ENCODE results near the gene VWA2. TPM values are rescaled to one million over a fixed set of nuclear protein-coding genes. Genes with fewer than 3 reads are reported as not detected.
"Not testable (repeated sequence)": the region's sequence is repeated elsewhere in the genome, so short reads cannot be mapped to it uniquely, and the experiment has no call there.

VWA2 gene
- total RNA-seq, 2 experiments from 2014 or later = not detected

DNA sequence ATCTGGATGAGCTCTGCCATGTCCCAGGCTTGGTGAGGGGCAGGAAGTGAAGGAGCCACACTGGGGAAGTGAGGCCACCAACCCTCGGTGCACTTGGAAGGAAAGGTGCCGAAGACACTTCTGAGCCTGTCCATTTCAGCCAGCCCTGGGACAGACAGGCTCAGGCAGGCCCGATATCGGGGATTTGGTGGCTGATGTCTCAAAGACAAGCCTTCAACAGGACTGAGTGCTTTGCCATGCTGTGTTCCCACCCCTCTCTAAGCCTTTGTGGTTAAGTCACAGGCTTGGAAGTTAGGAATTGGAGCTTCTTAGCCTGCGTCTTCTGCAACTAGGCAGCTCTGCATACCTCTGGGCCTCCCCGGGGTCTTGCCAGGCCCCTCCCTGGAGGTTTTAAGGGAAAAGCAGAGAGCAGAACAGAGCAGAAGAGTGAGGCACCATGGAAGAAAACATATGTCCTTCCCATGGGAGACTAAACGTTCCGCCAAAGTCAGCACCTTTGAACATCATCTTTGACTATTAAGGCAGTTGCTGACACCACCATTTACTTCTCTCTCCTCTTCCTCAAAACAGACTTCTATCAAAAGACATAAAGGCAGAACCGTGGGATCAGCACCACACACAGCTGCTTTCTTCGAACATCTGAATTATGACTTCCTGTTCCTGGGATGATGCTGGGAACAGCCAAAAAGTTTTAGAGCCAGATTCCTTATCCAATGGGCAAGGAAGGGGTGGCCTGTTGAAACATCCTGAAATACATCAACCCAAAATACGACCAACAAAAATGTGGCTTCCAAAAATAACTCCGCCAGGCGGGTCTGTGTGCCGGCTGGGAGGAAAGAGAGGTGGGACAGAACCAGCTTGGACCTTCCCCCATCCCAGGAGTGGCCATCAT lies 93.5 kb downstream of the VWA2 start:
- DNase-seq (no peak), ATAC-seq (ENCODE audit: poor library complexity) (no peak)
- Mint-ChIP-seq H3K4me1 (ENCODE audit: low read depth) (no peaks in the 10 kb centered on the region), H3K27ac (no peak overlapping the region), H3K36me3 (ENCODE audit: low read depth) (no peaks in the 10 kb centered on the region), H3K27me3 (no peaks in the 10 kb centered on the region), H3K4me3 (no peak overlapping the region), H3K9me3 (no peaks in the 10 kb centered on the region)
- H3K27me3 ChIP-seq (ENCODE audit: control insufficient read depth in 1 of 2, insufficient read depth in 2 of 2, low read length in 2 of 2) = no peaks in the 10 kb centered on the region
- H3K4me1 ChIP-seq (ENCODE audit: insufficient read depth, low read length) = no peaks in the 10 kb centered on the region
- TF ChIP-seq, protein P1, sequence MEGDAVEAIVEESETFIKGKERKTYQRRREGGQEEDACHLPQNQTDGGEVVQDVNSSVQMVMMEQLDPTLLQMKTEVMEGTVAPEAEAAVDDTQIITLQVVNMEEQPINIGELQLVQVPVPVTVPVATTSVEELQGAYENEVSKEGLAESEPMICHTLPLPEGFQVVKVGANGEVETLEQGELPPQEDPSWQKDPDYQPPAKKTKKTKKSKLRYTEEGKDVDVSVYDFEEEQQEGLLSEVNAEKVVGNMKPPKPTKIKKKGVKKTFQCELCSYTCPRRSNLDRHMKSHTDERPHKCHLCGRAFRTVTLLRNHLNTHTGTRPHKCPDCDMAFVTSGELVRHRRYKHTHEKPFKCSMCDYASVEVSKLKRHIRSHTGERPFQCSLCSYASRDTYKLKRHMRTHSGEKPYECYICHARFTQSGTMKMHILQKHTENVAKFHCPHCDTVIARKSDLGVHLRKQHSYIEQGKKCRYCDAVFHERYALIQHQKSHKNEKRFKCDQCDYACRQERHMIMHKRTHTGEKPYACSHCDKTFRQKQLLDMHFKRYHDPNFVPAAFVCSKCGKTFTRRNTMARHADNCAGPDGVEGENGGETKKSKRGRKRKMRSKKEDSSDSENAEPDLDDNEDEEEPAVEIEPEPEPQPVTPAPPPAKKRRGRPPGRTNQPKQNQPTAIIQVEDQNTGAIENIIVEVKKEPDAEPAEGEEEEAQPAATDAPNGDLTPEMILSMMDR (IDR thresholded peaks at IDR 0.05) = no peak
- POLR2A ChIA-PET = no interaction called here
- H3K9me3 ChIP-seq (ENCODE audit: control insufficient read depth in 1 of 2, insufficient read depth in 1 of 2, low read length in 2 of 2) = no peaks in the 10 kb centered on the region
- no peak overlapping the region for H3K4me3 ChIP-seq (ENCODE audit: low read length)
- intact Hi-C loops (cut with DNase I, micrococcal nuclease) = no loop called here
- no peak overlapping the region for H3K27ac ChIP-seq (ENCODE audit: low read depth in 1 of 2, low read length in 2 of 2)
- CTCF ChIA-PET = no interaction called here
- H3K36me3 ChIP-seq (ENCODE audit: insufficient read depth, low read length) = no peaks in the 10 kb centered on the region

DNA sequence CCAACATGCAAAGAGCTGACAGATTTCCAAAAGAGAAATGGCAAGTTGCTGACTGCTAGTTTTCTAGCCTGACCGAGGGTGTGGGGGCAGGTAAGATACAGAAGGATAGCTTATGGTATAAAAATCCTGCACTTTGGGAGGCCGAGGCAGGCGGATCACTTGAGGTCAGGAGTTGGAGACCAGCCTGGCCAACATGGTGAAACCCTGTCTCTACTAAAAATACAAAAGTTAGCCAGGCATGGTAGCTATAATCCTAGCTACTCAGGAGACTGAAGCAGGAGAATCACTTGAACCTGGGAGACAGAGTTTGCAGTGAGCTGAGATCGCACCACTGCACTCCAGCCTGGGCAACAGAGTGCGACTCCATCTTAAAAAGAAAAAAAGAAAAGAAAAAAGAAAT lies 94.4 kb downstream of the VWA2 start:
- H3K36me3 Mint-ChIP-seq (ENCODE audit: low read depth); POLR2A ChIA-PET: not testable (repeated sequence)

DNA sequence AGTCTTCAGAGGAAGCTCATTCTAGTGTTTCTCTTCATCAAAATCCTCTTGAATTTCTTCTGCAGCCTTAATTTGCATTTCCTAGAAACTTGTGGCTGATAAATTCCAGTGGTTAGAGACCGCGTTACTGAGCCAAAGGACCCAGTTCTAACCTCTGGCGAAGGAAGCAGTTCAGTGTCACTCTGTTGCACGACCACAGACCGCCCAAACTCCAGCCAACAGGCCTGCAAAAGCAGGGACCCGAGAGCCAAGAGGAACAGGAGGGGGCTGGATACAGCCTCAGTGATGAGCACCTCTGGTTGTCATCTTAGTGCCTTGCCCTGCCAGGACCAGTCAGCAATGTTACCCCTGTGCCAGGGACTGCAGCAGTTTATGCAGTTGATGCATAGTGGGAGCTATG lies 95.2 kb downstream of the VWA2 start:
- Mint-ChIP-seq H3K4me1 (ENCODE audit: low read depth) (no peaks in the 10 kb centered on the region), H3K9me3 (no peaks in the 10 kb centered on the region), H3K27ac (no peak overlapping the region), H3K36me3 (ENCODE audit: low read depth) (no peaks in the 10 kb centered on the region), H3K27me3 (no peaks in the 10 kb centered on the region), H3K4me3 (no peak overlapping the region)
- no peaks in the 10 kb centered on the region for H3K9me3 ChIP-seq (ENCODE audit: control insufficient read depth in 1 of 2, insufficient read depth in 1 of 2, low read length in 2 of 2)
- CTCF ChIA-PET = no interaction called here
- no peaks in the 10 kb centered on the region for H3K36me3 ChIP-seq (ENCODE audit: insufficient read depth, low read length)
- no peak for ATAC-seq (ENCODE audit: poor library complexity)
- H3K4me3 ChIP-seq (ENCODE audit: low read length) = no peak overlapping the region
- H3K4me1 ChIP-seq (ENCODE audit: insufficient read depth, low read length) = no peaks in the 10 kb centered on the region
- POLR2A ChIA-PET = no interaction called here
- DNase-seq = no peak
- TF ChIP-seq, protein P1 (IDR thresholded peaks at IDR 0.05) = no peak
- intact Hi-C loops (cut with DNase I, micrococcal nuclease) = no loop called here
- H3K27ac ChIP-seq (ENCODE audit: low read depth in 1 of 2, low read length in 2 of 2) = no peak overlapping the region
- H3K27me3 ChIP-seq (ENCODE audit: control insufficient read depth in 1 of 2, insufficient read depth in 2 of 2, low read length in 2 of 2) = no peaks in the 10 kb centered on the region

More for the DNA sequence above, 94.4 kb downstream of the VWA2 start:
- H3K27me3 ChIP-seq (ENCODE audit: control insufficient read depth in 1 of 2, insufficient read depth in 2 of 2, low read length in 2 of 2); H3K9me3 ChIP-seq (ENCODE audit: control insufficient read depth in 1 of 2, insufficient read depth in 1 of 2, low read length in 2 of 2); H3K27me3 Mint-ChIP-seq; ATAC-seq (ENCODE audit: poor library complexity); H3K27ac Mint-ChIP-seq; H3K4me1 ChIP-seq (ENCODE audit: insufficient read depth, low read length); H3K4me1 Mint-ChIP-seq (ENCODE audit: low read depth); CTCF ChIA-PET; intact Hi-C loops (cut with DNase I, micrococcal nuclease); H3K4me3 Mint-ChIP-seq; H3K36me3 ChIP-seq (ENCODE audit: insufficient read depth, low read length); H3K9me3 Mint-ChIP-seq; DNase-seq; H3K27ac ChIP-seq (ENCODE audit: low read depth in 1 of 2, low read length in 2 of 2); H3K4me3 ChIP-seq (ENCODE audit: low read length): not testable (repeated sequence)

DNA sequence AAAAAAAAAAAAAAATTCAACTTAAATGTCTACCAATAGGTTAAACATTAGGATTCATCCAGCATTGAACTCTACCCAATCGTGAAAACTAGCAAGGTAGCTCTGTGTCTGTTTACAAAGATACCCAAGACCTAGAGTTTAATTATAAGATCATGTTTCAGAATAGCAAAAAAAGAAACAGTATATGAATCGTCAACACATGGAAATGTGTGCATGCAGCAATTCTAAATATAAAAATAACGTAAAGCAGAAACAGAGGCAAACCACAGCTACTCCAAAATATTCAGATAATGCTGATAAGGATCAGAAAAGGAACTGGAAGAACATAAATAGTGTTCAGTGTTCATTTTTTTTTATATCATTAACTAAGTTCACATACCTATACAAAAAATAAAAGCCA lies 96.6 kb downstream of the VWA2 start:
- no peak for ATAC-seq (ENCODE audit: poor library complexity)
- POLR2A ChIA-PET = no interaction called here
- H3K4me1 ChIP-seq (ENCODE audit: insufficient read depth, low read length) = no peaks in the 10 kb centered on the region
- no peak overlapping the region for H3K27ac ChIP-seq (ENCODE audit: low read depth in 1 of 2, low read length in 2 of 2)
- no peak for DNase-seq
- Mint-ChIP-seq H3K27me3 (no peaks in the 10 kb centered on the region), H3K4me3 (no peak overlapping the region), H3K9me3 (no peaks in the 10 kb centered on the region), H3K36me3 (ENCODE audit: low read depth) (no peaks in the 10 kb centered on the region), H3K4me1 (ENCODE audit: low read depth) (no peaks in the 10 kb centered on the region), H3K27ac (no peak overlapping the region)
- CTCF ChIA-PET = no interaction called here
- no peaks in the 10 kb centered on the region for H3K27me3 ChIP-seq (ENCODE audit: control insufficient read depth in 1 of 2, insufficient read depth in 2 of 2, low read length in 2 of 2)
- H3K9me3 ChIP-seq (ENCODE audit: control insufficient read depth in 1 of 2, insufficient read depth in 1 of 2, low read length in 2 of 2) = no peaks in the 10 kb centered on the region
- TF ChIP-seq, protein P1 (IDR thresholded peaks at IDR 0.05) = no peak
- H3K36me3 ChIP-seq (ENCODE audit: insufficient read depth, low read length) = no peaks in the 10 kb centered on the region
- intact Hi-C loops (cut with DNase I, micrococcal nuclease) = no loop called here
- no peak overlapping the region for H3K4me3 ChIP-seq (ENCODE audit: low read length)

All from CD4-positive, alpha-beta T cell (primary cell).